ENCODE measurements around the gene VSNL1.

VSNL1 gene

GRCh38 chr2:17584689-17585088 lies 44.2 kb downstream of the VSNL1 start:
- DNase-seq: peak; percentile 26

- DNase-seq: no peak
Measured at GRCh38 chr2:17587469-17587868, 47.0 kb downstream of the VSNL1 start.

GRCh38 chr2:17588031-17588430 lies 47.5 kb downstream of the VSNL1 start:
- DNase-seq: no peak

GRCh38 chr2:17589406-17590035 lies 49.0 kb downstream of the VSNL1 start:
- no peak for DNase-seq

- DNase-seq: no peak
Measured at GRCh38 chr2:17590342-17590911, 49.9 kb downstream of the VSNL1 start.

GRCh38 chr2:17591846-17592245 lies 51.4 kb downstream of the VSNL1 start:
- no peak for DNase-seq

GRCh38 chr2:17592731-17593409 lies 52.4 kb downstream of the VSNL1 start:
- DNase-seq: no peak

GRCh38 chr2:17593445-17593840 lies 52.9 kb downstream of the VSNL1 start:
- no peak for DNase-seq

- no peak for DNase-seq
Measured at GRCh38 chr2:17593841-17594491, 53.5 kb downstream of the VSNL1 start.

GRCh38 chr2:17594533-17595401 lies 54.3 kb downstream of the VSNL1 start:
- no peak for DNase-seq

GRCh38 chr2:17599617-17600016 lies 59.1 kb downstream of the VSNL1 start:
- DNase-seq: no peak

GRCh38 chr2:17600556-17601204 lies 60.2 kb downstream of the VSNL1 start:
- DNase-seq: no peak

- no peak for DNase-seq
Measured at GRCh38 chr2:17604050-17604449, 63.6 kb downstream of the VSNL1 start.

GRCh38 chr2:17605696-17606095 lies 65.2 kb downstream of the VSNL1 start:
- DNase-seq: no peak

- no peak for DNase-seq
Measured at GRCh38 chr2:17606851-17607250, 66.4 kb downstream of the VSNL1 start.

GRCh38 chr2:17607379-17607778 lies 66.9 kb downstream of the VSNL1 start:
- no peak for DNase-seq

GRCh38 chr2:17608251-17608650 lies 67.8 kb downstream of the VSNL1 start:
- no peak for DNase-seq

GRCh38 chr2:17610521-17610920 lies 70.0 kb downstream of the VSNL1 start:
- DNase-seq: no peak

- DNase-seq: no peak
Measured at GRCh38 chr2:17611036-17611435, 70.5 kb downstream of the VSNL1 start.

GRCh38 chr2:17614174-17614930 lies 73.9 kb downstream of the VSNL1 start:
- DNase-seq: no peak

- DNase-seq: no peak
Measured at GRCh38 chr2:17615147-17615546, 74.7 kb downstream of the VSNL1 start.

All from DMS153 (cell line).